SU-DHL-6 (cell line): ENCODE measurements around the gene RIPK3.
"Not testable (repeated sequence)": the region's sequence is repeated elsewhere in the genome, so short reads cannot be mapped to it uniquely, and the experiment has no call there.

Experiments used
- H2AFZ ChIP-seq: fragments of 200-600 bp; sonication (generic); 2 replicates; pipeline ENCODE4 v1.6.1; 2014; ENCODE audit warnings: low read depth, mild to moderate bottlenecking, moderate library complexity, mixed read lengths, antibody characterized with exemption, low read length; ENCODE audit not compliant: severe bottlenecking
- H3F3A ChIP-seq: fragments of 200-600 bp; shearing (Covaris generic); 2 replicates; pipeline ENCODE4 v1.6.0; 2016; ENCODE audit warnings: antibody characterized with exemption, mild to moderate bottlenecking; ENCODE audit not compliant: insufficient read depth
- H3K27ac ChIP-seq: fragments of 200-600 bp; sonication (generic); 2 replicates; pipeline ENCODE4 v1.5.1; 2016; ENCODE audit warnings: low read depth, mild to moderate bottlenecking, low read length, moderate library complexity, mixed read lengths
- H3K27me3 ChIP-seq: fragments of 200-600 bp; sonication (generic), shearing (Covaris generic); 2 replicates; pipeline ENCODE4 v1.6.0; 2014; ENCODE audit warnings: mild to moderate bottlenecking, low read length
- H3K36me3 ChIP-seq: fragments of 200-600 bp; sonication (generic); 2 replicates; pipeline ENCODE4 v1.6.1; 2014; ENCODE audit warnings: mild to moderate bottlenecking, low read length, mixed read lengths
- H3K4me2 ChIP-seq: fragments of 300-600, 200-600 bp; shearing (Covaris generic), sonication (generic); 2 replicates; pipeline ENCODE4 v1.6.0; 2014; ENCODE audit warnings: low read length, low read depth, mild to moderate bottlenecking; ENCODE audit not compliant: poor library complexity, severe bottlenecking
- H3K4me3 ChIP-seq: fragments of 200-600 bp; sonication (generic); 2 replicates; pipeline ENCODE4 v1.5.1; 2014; ENCODE audit warnings: antibody characterized with exemption, low read length, mild to moderate bottlenecking, mixed read lengths; ENCODE audit not compliant: insufficient read depth, poor library complexity, severe bottlenecking
- H3K79me2 ChIP-seq: fragments of 200-600 bp; sonication (generic); 2 replicates; pipeline ENCODE4 v1.6.1; 2014; ENCODE audit warnings: mild to moderate bottlenecking, low read length, moderate library complexity; ENCODE audit not compliant: insufficient read depth
- H3K9ac ChIP-seq: fragments of 200-600 bp; sonication (generic); 2 replicates; pipeline ENCODE4 v1.7.0; 2014; ENCODE audit warnings: mild to moderate bottlenecking, low read length
- H3K9me2 ChIP-seq: fragments of 200-600 bp; sonication (generic); replicated peaks from 2 replicates; pipeline ENCODE4 v1.6.1; 2014; ENCODE audit warnings: low read length; ENCODE audit not compliant: insufficient read depth
- H3K9me3 ChIP-seq: fragments of 200-600 bp; sonication (generic); 2 replicates; pipeline ENCODE4 v1.6.1; 2014; ENCODE audit warnings: low read length, mixed read lengths; ENCODE audit not compliant: insufficient read depth
- H4K20me1 ChIP-seq: fragments of 200-600 bp; sonication (generic); 2 replicates; pipeline ENCODE4 v1.6.1; 2014; ENCODE audit warnings: low read depth, mild to moderate bottlenecking, antibody characterized with exemption, low read length, moderate library complexity, mixed read lengths
- EZH2phosphoT487 ChIP-seq: fragments of 200-600 bp; sonication (generic), shearing (Covaris generic); conservative IDR thresholded peaks from 2 replicates; pipeline ENCODE4 v1.6.1; 2018; ENCODE audit warnings: mild to moderate bottlenecking, antibody characterized with exemption, low read length, moderate library complexity, mixed read lengths
- TF ChIP-seq, protein P1 (sequence below): fragments of 200-600 bp; sonication (generic); IDR thresholded peaks from one replicate; pipeline ENCODE4 v1.5.1; 2017; ENCODE audit warnings: antibody characterized with exemption, mild to moderate bottlenecking, low read length, moderate library complexity; ENCODE audit not compliant: insufficient read depth, poor library complexity, severe bottlenecking

Gene RIPK3

DNA sequence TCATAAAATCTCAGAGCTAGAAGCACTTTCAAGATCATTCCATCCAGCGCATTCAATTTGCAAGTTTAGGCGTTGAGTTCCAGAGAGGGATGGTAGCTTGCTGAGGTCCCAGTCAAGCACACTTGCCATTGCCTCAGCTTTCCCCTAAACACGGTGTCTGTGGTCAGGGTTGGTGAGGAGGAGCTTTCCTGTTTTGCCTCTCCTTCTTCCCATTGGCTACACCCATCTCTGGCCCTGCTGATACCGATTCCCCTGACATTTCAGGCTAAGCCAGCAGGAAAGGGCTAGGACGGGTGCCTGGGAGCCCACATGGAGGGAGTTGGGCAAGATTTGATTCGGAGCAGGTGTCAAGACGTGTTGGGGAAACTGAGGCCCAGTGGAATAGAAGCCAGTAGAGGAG lies 37.3 kb upstream of the RIPK3 start:
- no peaks in the 10 kb centered on the region for H4K20me1 ChIP-seq
- H3F3A ChIP-seq, result no peaks in the 10 kb centered on the region
- no peak overlapping the region for H3K4me2 ChIP-seq
- H3K9me2 ChIP-seq, result no peaks in the 10 kb centered on the region
- H3K36me3 ChIP-seq, result no peaks in the 10 kb centered on the region
- no peaks in the 10 kb centered on the region for H3K79me2 ChIP-seq
- H3K4me3 ChIP-seq, result no peak overlapping the region
- H2AFZ ChIP-seq, result no peak overlapping the region
- H3K27me3 ChIP-seq, result no peaks in the 10 kb centered on the region
- no peak overlapping the region for H3K27ac ChIP-seq
- no peaks in the 10 kb centered on the region for H3K9me3 ChIP-seq
- no peak for TF ChIP-seq EZH2phosphoT487
- H3K9ac ChIP-seq, result no peak overlapping the region

DNA sequence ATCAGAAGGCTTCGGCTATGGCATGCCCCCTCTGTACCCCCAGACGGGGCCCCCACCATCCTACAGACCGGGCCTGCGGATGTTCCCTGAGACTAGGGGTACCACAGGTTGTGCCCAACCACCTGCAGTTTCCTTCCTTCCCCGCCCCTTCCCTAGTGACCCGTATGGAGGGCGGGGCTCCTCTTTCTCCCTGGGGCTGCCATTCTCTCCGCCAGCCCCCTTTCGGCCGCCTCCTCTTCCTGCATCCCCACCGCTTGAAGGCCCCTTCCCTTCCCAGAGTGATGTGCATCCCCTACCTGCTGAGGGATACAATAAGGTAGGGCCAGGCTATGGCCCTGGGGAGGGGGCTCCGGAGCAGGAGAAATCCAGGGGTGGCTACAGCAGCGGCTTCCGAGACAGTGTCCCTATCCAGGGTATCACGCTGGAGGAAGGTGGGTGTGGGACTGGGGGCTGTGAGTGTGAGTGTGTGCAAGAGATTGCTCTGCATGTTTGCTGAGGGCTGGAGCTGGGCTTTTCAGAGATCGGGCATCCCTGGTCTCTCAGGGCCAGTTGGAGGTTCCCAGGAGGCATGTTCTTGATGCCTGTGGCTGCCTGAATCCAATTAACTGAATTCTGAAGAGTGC lies 36.8 kb upstream of the RIPK3 start:
- H3K27me3 ChIP-seq, result no peaks in the 10 kb centered on the region
- no peak overlapping the region for H2AFZ ChIP-seq
- H3K4me2 ChIP-seq, result no peak overlapping the region
- H3K9me3 ChIP-seq, result no peaks in the 10 kb centered on the region
- H3K79me2 ChIP-seq, result no peaks in the 10 kb centered on the region
- no peak overlapping the region for H3K9ac ChIP-seq
- TF ChIP-seq, protein P1, sequence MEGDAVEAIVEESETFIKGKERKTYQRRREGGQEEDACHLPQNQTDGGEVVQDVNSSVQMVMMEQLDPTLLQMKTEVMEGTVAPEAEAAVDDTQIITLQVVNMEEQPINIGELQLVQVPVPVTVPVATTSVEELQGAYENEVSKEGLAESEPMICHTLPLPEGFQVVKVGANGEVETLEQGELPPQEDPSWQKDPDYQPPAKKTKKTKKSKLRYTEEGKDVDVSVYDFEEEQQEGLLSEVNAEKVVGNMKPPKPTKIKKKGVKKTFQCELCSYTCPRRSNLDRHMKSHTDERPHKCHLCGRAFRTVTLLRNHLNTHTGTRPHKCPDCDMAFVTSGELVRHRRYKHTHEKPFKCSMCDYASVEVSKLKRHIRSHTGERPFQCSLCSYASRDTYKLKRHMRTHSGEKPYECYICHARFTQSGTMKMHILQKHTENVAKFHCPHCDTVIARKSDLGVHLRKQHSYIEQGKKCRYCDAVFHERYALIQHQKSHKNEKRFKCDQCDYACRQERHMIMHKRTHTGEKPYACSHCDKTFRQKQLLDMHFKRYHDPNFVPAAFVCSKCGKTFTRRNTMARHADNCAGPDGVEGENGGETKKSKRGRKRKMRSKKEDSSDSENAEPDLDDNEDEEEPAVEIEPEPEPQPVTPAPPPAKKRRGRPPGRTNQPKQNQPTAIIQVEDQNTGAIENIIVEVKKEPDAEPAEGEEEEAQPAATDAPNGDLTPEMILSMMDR, result no peak
- no peak for TF ChIP-seq EZH2phosphoT487
- no peaks in the 10 kb centered on the region for H3F3A ChIP-seq
- no peaks in the 10 kb centered on the region for H3K9me2 ChIP-seq
- no peaks in the 10 kb centered on the region for H4K20me1 ChIP-seq
- H3K36me3 ChIP-seq, result no peaks in the 10 kb centered on the region
- H3K4me3 ChIP-seq, result no peak overlapping the region
- H3K27ac ChIP-seq, result no peak overlapping the region

DNA sequence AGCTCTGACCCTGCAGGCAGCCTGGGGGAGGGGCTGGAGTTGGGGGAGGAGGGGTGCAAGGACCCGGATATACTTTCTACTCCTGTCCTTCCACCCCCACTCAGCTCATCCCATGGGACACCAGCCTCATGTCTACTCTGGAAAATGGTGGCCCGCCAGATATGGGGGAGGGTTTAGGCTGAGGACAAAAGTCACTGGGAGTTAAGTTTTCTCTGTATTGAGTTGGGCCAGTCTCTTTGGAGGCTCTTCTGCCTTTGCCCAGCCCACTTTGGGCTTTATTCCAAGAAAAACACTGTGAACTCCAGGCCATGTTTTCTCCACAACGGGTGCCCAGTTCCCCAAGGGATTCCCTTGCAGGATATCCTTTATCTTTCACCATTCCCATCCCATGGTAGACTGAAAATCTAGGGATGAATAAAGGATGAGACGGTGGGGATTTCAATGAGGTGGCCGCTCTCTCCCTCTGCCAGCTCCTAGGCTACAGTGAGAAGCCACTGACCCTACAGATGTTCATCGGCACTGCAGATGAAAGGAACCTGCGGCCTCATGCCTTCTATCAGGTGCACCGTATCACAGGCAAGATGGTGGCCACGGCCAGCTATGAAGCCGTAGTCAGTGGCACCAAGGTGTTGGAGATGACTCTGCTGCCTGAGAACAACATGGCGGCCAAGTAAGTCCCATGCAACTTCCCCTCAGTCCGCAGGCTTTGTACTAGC lies 33.1 kb upstream of the RIPK3 start:
- no peaks in the 10 kb centered on the region for H3K9me2 ChIP-seq
- H3K4me2 ChIP-seq, result no peak overlapping the region
- no peaks in the 10 kb centered on the region for H3K9me3 ChIP-seq
- H3K9ac ChIP-seq, result no peak overlapping the region
- no peak overlapping the region for H2AFZ ChIP-seq
- H3K4me3 ChIP-seq, result no peak overlapping the region
- H3K36me3 ChIP-seq, result no peaks in the 10 kb centered on the region
- H3K27ac ChIP-seq, result no peak overlapping the region
- TF ChIP-seq EZH2phosphoT487, result no peak
- TF ChIP-seq, protein P1, result no peak
- no peaks in the 10 kb centered on the region for H3F3A ChIP-seq
- no peaks in the 10 kb centered on the region for H3K79me2 ChIP-seq
- H3K27me3 ChIP-seq, result no peaks in the 10 kb centered on the region
- no peaks in the 10 kb centered on the region for H4K20me1 ChIP-seq

DNA sequence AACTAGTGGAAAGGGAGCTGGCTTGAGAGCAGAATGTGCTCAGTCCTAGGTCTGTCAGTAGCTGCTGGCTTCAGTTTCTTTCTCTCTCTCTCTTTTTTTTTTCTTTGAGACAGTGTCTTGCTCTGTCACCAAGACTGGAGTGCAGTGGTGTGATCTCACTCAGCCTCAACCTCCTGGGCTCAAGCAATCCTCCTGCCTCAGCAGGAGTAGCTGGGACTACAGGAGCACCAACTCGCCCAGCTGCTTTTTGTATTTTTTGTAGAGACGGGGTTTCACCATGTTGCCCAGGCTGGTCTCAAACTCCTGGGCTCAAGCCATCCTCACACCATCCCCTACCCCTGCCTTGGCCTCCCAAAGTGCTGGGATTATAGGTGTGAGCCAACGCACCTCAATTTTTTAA lies 31.8 kb upstream of the RIPK3 start:
- not testable (repeated sequence) for H3K27ac ChIP-seq, H3K36me3 ChIP-seq, H3K9ac ChIP-seq

More for the DNA sequence above, 31.8 kb upstream of the RIPK3 start:
- not testable (repeated sequence) for H3K27me3 ChIP-seq, H3K4me3 ChIP-seq, H2AFZ ChIP-seq, H3K79me2 ChIP-seq, H3K4me2 ChIP-seq, H3K9me2 ChIP-seq, H3F3A ChIP-seq, H4K20me1 ChIP-seq, H3K9me3 ChIP-seq
